NCI-H226 (cell line): ENCODE data around the gene RABGAP1L.
"Not testable (repeated sequence)": the region's sequence is repeated elsewhere in the genome, so short reads cannot be mapped to it uniquely, and the experiment has no call there.

ENCODE experiments used
- DNase-seq: peaks from one replicate; pipeline ENCODE4 v3.0.0-alpha.2; 2015

RABGAP1L gene

GRCh38 chr1:174159252-174160108 lies at the start of gene RABGAP1L:
Gene RABGAP1L (plus strand): TSS chr1:174159520.
- DNase-seq: peak; percentile 89

DNA sequence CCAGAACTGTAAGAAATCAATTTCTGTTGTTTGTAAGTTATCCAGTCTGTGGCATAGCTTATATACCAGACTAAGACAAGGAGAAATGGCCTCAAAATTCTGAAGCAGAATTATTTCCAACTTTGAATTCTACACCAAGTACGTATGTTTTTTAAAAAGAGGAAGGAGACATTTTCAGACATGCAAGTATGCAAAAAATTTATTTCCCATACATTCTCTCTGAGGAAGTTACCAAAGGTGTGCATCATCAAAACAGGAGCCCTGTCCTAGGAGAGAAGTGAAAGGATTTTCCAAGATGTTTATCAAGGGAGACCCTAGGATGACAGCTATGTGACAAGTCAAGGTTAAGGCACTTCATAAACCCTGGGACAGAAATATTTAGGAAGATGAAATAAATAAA lies 49.3 kb upstream of the RABGAP1L start:
- DNase-seq: no peak

DNA sequence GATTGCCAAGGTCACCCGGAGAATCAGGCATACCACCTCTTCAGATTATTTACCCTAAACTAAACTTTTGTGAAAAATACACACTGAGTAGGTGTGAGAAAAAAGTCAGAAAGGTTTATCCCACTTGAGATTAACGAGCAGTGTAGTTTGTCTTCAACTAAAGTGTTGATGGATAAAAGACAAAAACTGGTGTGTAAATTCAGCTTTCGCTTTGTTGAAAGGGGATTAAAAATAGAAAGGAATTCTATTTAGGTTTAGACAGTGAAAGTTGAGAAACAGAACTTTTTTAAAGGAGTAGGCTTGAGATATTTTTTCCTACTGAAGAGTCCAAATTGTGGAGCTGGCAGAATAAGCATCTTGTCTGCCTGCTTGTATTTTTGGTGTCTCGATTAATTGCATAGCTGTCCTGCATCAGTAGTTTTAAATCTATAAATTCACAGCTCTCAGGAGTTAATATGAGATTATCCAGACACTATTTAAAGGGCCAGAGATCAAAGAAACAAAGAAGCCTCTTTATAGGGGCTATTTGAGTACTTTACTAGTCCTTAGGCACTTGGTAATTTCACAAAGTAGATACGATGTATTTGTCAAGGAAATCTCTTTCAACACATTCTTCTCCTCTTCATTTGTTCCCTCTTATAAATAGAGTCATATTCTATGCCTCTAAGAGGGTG lies 46.7 kb upstream of the RABGAP1L start:
- no peak for DNase-seq

- DNase-seq: no peak
Observed at GRCh38 chr1:174114106-174114505, 45.2 kb upstream of the RABGAP1L start.

- DNase-seq: peak; percentile 54
Observed at GRCh38 chr1:174114788-174115448, 44.4 kb upstream of the RABGAP1L start.

GRCh38 chr1:174116042-174116441 lies 43.3 kb upstream of the RABGAP1L start:
- peak; percentile 6 for DNase-seq

DNA sequence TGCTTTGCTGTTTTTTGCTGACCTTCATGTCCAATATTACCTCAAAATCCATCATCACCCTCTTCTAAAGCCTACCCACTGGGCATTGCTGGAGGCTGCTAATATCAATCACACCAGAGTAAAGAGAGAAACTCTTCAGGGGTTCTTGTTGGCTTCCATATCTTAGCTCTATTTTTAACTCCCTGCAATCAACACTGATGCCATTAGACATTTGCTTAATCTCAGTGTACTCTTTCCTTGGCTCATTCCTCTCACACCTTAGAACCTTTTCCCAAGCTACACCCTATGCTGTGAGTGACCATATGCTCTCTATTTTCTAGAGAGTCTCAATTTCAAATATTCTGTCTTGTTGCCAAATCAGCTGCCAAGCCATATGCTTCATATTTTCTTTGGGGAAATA lies 40.6 kb upstream of the RABGAP1L start:
- no peak for DNase-seq

DNA sequence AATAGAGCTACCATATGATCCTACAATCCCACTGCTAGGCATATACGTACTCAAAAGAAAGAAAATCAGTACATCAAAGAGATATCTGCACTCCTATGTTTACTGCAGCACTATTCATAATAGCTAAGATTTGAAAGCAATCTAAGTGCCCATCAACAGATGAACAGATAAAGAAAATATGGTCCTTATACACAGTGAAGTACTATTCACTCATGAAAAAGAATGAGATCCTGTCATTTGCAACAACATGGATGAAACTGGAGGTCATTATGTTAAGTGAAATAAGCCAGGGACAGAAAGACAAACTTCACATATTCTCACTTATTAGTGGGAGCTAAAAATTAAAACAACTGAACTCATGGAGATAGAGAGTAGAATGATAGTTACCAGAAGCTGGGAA lies 37.0 kb upstream of the RABGAP1L start:
- not testable (repeated sequence) for DNase-seq

DNA sequence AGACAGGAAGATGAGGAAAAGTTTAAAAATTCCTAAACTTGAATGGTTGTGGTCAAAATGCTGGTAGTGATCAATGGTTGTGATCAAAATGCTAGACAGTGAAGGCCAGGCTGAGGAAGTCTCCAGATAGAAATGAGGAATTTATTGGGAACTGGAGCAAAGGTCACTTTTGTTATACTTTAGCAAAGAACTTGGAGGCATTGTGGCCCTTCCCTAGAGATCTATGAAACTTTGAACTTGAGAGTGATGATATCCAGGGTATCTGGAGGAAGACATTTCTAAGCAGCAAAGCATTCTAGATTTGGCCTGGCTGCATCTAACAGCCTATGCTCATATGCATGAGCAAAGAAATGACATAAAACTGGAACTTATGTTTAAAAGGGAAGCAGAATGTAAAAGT lies 35.5 kb upstream of the RABGAP1L start:
- no peak for DNase-seq

DNA sequence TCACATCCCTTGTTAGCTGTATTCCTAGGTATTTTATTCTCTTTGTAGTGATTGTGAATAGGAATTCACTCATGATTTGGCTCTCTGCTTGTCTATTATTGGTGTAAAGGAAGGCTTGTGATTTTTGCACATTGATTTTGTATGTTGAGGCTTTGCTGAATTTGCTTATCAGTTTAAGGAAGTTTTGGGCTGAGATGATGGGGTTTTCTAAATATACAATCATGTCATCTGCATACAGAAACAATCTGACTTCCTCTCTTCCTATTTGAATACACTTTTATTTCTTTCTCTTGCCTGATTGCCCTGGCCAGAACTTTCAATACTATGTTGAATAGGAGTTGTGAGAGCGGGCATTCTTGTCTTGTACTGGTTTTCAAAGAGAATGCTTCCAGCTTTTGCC lies 32.1 kb upstream of the RABGAP1L start:
- not testable (repeated sequence) for DNase-seq

DNA sequence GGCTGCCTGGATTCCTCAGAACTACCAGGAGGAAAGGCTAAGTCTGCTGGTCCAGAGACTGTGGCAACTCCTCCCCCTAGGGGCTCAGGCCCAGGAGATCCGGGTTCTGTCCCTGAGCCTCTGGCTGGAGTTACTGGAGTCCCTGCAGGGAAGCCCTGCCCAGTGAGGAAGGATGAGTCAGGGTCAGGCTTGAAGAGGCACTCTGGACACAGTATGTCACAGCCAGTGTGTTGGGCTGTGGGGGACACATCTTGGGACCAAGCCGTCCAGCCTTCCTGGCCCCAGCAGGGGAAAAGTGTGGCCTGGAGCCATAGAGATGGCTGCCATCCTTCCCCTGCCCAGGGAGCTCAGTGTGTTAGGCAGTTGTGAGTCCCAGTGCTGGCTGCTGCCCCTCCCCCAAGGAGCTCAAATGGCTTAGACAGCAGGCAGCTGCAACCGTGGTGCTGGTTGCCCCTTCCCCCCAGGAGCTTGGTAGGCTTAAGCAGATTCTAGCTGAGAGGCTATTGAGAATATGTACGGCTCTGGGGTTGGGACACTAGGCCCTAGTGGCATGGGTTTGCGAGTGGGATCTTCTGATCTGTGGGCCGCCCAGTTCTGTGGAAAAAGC lies 28.2 kb upstream of the RABGAP1L start:
- DNase-seq: no peak

DNA sequence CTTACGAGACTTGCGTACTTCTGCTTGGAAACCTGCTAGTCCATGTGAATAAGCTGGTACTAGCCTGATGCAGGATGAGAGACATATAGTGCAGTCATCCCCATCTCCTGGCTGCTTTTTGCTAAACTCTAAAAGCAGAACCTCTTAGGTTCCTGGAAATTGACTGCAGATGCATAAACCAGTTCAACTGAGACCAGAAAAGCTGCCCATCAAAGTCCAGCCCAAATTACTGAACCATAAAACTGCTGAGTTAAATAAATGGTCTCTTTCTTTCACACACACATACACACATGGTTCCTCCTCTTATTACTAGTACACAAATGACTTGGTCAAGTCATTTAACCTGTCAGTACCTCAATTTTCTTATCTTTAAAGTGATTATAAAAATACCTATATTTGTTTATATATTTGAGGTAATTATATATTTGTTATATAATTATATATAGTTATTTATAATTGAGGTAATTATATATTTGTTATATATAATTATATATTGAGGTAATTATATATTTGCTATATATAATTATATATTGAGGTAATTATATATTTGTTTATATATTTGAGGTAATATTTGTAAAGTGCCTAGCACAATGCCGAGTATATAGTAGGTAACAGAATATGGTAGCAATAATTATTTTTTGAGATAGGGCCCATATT lies 25.2 kb upstream of the RABGAP1L start:
- no peak for DNase-seq

GRCh38 chr1:174135211-174135610 lies 24.1 kb upstream of the RABGAP1L start:
- no peak for DNase-seq

DNA sequence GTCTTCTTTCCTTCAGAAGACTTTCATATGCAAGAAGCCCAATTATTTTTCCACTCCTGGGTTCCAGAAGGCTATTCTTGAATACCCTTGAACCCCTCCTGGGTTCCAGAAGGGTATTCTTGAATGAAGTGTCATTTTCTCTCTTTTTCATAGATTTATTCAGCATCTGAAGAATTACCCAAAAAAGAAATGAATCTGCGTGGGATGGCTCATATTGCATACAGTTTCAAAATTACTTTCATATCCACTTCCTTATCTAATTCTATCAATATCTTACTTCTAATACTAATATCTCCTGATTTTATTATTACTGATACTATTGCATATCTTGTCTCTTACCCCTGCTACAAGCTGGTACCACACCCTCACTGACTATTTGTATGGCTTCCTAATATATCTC lies 22.6 kb upstream of the RABGAP1L start:
- no peak for DNase-seq

DNA sequence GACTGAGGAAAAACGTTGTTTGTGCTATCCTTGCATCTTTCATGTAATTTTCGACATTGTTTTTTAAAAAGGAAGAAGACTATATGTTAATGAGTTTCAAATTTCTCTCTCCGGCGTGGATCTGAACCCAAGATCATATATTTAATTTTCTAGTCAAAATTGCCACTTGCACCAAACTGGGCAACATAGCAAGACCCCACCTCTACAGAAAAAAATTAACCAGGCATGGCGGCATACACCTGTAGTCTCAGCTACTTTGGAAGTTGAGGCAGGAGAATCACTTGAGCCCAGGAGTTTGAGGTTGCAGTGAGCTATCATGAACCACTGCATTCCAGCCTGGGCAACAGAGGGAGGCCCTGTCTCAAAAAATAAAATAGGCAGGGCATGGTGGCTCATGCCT lies 16.5 kb upstream of the RABGAP1L start:
- DNase-seq: no peak

DNA sequence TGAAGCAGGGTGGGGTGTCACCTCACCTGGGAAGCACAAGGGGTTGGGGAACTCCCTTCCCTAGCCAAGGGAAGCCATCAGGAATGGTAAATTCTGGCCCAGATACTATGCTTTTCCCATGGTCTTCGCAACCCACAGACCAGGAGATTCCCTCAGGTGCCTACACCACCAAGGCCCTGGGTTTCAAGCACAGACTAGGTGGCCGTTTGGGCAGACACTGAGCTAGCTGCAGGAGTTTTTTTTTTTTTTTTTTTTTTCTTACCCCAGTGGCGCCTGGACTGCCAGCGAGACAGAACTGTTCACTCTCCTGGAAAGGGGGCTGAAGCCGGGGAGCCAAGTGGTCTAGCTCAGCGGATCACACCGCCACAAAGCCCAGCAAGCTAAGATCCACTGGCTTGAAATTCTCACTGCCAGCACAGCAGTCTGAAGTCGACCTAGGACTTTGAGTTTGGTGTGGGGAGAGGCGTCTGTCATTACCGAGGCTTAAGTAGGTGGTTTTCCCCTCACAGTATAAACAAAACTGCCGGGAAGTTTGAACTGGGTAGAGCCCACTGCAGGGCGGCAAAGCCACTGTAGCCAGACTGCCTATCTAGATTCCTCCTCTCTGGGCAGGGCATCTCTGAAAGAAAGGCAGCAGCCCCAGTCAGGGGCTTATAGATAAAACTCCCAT lies 15.5 kb upstream of the RABGAP1L start:
- DNase-seq: not testable (repeated sequence)

DNA sequence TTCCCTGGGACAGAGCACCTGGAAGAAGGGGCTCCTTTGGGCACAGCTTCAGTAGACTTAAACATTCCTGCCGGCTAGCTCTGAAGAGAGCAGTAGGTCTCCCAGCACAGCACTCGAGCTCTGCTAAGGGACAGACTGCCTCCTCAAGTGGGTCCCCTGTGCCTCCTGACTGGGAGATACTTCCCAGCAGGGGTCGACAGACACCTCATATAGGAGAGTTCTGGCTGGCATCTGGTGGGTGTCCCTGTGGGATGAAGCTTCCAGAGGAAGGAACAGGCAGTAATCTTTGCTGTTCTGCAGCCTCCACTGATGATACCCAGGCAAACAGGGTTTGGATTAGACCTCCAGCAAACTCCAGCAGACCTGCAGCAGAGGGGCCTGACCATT lies 14.9 kb upstream of the RABGAP1L start:
- DNase-seq: not testable (repeated sequence)

DNA sequence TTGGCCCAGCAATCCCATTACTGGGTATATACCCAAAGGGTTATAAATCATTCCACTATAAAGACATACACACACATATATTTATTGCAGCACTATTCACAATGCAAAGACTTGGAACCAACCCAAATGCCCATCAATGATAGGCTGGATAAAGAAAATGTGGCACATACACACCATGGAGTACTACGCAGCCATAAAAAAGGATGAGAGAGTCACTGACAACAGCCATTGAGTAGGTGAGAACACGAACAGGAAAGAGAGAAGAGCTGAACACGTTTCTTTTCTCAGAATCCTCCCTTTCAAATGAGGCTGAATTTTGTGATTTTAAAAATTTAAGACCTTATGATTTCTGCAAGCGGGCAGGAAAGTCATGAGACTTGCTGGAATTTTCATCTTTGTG lies 10.1 kb upstream of the RABGAP1L start:
- no peak for DNase-seq

- DNase-seq: no peak
Observed at GRCh38 chr1:174150499-174150898, 8.8 kb upstream of the RABGAP1L start.

- no peak for DNase-seq
Observed at GRCh38 chr1:174152427-174152826, 6.9 kb upstream of the RABGAP1L start.

DNA sequence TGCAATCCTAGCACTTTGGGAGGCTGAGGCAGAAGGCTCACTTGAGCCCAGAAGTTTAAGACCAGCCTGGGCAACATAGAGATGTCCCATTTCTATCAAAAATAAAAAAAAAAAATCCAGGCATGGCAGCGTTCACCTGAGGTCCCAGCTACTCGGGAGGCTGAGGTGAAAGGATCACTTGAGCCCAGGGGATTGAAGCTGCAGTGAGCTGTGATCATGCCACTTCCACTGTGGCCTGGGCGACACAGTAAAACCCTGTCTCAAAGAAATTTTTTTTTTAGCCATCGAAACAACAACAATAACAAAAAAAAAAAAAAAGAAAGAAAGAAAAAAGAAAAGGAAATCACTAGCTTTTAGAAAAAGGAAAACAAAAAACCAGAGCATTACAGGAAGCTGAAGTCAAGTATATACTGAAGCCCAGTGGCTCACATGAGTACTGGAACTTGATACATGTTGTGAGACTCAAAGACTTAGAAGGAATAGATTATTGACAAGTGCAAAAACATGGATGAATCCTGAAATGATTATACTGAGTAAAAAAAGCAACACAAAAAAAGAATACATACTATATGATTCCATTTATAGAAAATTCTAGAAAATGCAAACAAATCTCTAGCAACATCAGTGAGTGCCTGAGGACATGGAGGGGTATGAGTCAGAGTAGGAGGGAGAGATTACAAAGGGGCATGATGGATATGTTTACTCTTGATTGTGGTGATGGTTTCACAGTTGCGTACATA lies 6.1 kb upstream of the RABGAP1L start:
- DNase-seq: peak; percentile 54

DNA sequence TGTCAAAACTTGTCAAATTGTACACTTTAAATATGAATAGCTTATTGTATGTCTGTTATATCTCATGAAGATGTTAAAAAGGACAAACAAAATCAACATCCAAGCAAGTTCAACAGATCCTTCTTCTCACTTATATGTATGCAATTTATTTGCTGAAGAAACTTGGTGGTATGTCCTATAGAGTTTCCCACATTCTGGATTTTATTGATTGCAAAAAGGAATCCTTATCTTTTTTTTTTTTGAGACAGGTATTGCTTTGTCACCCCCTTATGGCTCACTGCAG lies 5.6 kb upstream of the RABGAP1L start:
- DNase-seq: no peak
